Right kidney (tissue), 1 donor: Measurements from ENCODE around the gene CBFA2T3.
A peak's percentile ranks its signal among the peaks of the same experiment; 100 is the strongest.
"Not testable (repeated sequence)": the region's sequence is repeated elsewhere in the genome, so short reads cannot be mapped to it uniquely, and the experiment has no call there.

Experiments used
- DNase-seq: peaks from one replicate; pipeline ENCODE4 v3.0.0-alpha.2; 2016

CBFA2T3 gene

GRCh38 chr16:89013111-89013510, 36.1 kb upstream of the CBFA2T3 start:
- DNase-seq, result no peak

GRCh38 chr16:89012622-89012995, 35.6 kb upstream of the CBFA2T3 start:
- DNase-seq, result no peak

- DNase-seq, result no peak
Measured at GRCh38 chr16:89011909-89012621, 35.1 kb upstream of the CBFA2T3 start.

GRCh38 chr16:89010210-89010925, 33.4 kb upstream of the CBFA2T3 start:
- no peak for DNase-seq

- peak; percentile 48 for DNase-seq
Measured at GRCh38 chr16:89009343-89010209, 32.6 kb upstream of the CBFA2T3 start.

- not testable (repeated sequence) for DNase-seq
Measured at GRCh38 chr16:89008796-89009195, 31.8 kb upstream of the CBFA2T3 start.

GRCh38 chr16:89007371-89008249, 30.6 kb upstream of the CBFA2T3 start:
- DNase-seq, result no peak

- DNase-seq, result no peak
Measured at GRCh38 chr16:89006036-89006752, 29.2 kb upstream of the CBFA2T3 start.

- DNase-seq, result no peak
Measured at GRCh38 chr16:89005201-89006035, 28.4 kb upstream of the CBFA2T3 start.

GRCh38 chr16:89004209-89004831, 27.3 kb upstream of the CBFA2T3 start:
- DNase-seq, result no peak

GRCh38 chr16:89003831-89004208, 26.8 kb upstream of the CBFA2T3 start:
- no peak for DNase-seq

- no peak for DNase-seq
Measured at GRCh38 chr16:89002851-89003830, 26.1 kb upstream of the CBFA2T3 start.

- DNase-seq, result not testable (repeated sequence)
Measured at GRCh38 chr16:89002081-89002480, 25.1 kb upstream of the CBFA2T3 start.

GRCh38 chr16:89001117-89002027, 24.4 kb upstream of the CBFA2T3 start:
- no peak for DNase-seq

GRCh38 chr16:89000207-89000959, 23.4 kb upstream of the CBFA2T3 start:
- no peak for DNase-seq

GRCh38 chr16:88999457-89000206, 22.6 kb upstream of the CBFA2T3 start:
- no peak for DNase-seq
